Chondrocyte (in vitro differentiated cells): ENCODE results near the gene FDPS. TPM values are rescaled to one million over a fixed set of nuclear protein-coding genes. Genes with fewer than 3 reads are reported as not detected.

Source experiments
- DNase-seq: peaks from one replicate; pipeline ENCODE4 v3.0.0; 2021; ENCODE audit warnings: mixed read lengths, low spot score
- H3K27ac Mint-ChIP-seq: one replicate; pipeline ENCODE4 v1.8.0; 2021; ENCODE audit warnings: mild to moderate bottlenecking, moderate library complexity, mixed read lengths; ENCODE audit not compliant: unreplicated experiment
- H3K27me3 Mint-ChIP-seq: 2 replicates; pipeline ENCODE4 v1.8.0; 2021; ENCODE audit warnings: low read depth, mixed read lengths
- H3K36me3 Mint-ChIP-seq: 2 replicates; pipeline ENCODE4 v1.8.0; 2021; ENCODE audit warnings: low read depth, mixed read lengths
- H3K4me1 Mint-ChIP-seq: 2 replicates; pipeline ENCODE4 v1.8.0; 2021; ENCODE audit warnings: low read depth, mild to moderate bottlenecking, mixed read lengths
- H3K4me3 Mint-ChIP-seq: one replicate; pipeline ENCODE4 v1.8.0; 2021; ENCODE audit warnings: mild to moderate bottlenecking, moderate library complexity, mixed read lengths; ENCODE audit not compliant: unreplicated experiment
- H3K9me3 Mint-ChIP-seq: 2 replicates; pipeline ENCODE4 v1.8.0; 2021; ENCODE audit warnings: low read depth, mixed read lengths
- CTCF ChIP-seq: fragments of 200-600 bp; sonication (generic); IDR thresholded peaks from 2 replicates; pipeline ENCODE4 v1.5.0; 2021; ENCODE audit warnings: antibody characterized with exemption, mild to moderate bottlenecking, moderate library complexity
- total RNA-seq: library from RNA; stranded (reverse); gene quantifications from 3 replicates; pipeline ENCODE4 v1.2.1, GENCODE V29; 2021

The FDPS gene
- total RNA-seq, 1 donor from 2014 or later: 122 TPM

DNA sequence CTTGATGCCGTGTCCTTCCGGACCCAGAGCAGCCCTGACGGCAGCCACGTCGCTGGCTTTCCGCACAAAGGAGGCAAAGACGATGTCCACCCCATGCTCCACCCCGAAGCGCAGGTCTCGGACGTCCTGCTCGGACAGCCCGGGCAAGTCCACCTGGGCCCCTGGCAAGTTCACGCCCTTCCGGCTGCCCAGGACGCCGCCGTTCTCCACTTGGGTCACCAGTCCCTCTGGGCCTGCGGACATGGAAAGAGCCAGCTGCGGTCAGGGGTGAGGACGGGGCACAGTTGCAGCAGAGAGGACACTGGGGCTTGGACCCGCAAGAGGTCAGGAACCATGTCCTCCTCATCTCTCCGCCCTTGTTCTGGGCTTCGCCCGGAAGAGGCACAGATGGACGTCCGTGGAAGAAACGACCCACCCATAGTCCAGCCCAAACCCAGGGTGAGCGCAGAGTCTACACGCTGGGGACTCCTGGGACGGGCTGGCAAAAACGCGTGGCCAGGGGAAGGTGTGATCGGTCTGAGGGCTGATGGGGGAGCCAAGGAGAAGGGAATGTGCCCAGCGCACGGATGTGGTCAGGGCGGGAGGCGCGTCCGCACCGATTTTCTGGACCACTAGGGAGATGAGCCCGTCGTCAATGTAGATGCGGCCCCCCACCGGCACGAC, 14.0 kb upstream of the FDPS start:
- no peak for DNase-seq
- Mint-ChIP-seq H3K4me3 (no peak overlapping the region), H3K27me3 (peaks cover 4% of the 10 kb centered on the region), H3K36me3 (no peaks in the 10 kb centered on the region), H3K9me3 (no peaks in the 10 kb centered on the region), H3K4me1 (no peaks in the 10 kb centered on the region), H3K27ac (no peak overlapping the region)
- TF ChIP-seq CTCF: no peak

GRCh38 chr1:155295183-155295941, 13.3 kb upstream of the FDPS start:
- Mint-ChIP-seq H3K36me3 (no peaks in the 10 kb centered on the region), H3K27ac (no peak overlapping the region), H3K4me3 (no peak overlapping the region), H3K4me1 (no peaks in the 10 kb centered on the region), H3K27me3 (peaks cover 4% of the 10 kb centered on the region), H3K9me3 (no peaks in the 10 kb centered on the region)
- DNase-seq: no peak
- no peak for TF ChIP-seq CTCF

GRCh38 chr1:155295942-155296267, 12.8 kb upstream of the FDPS start:
- Mint-ChIP-seq H3K4me3 (no peak overlapping the region), H3K27ac (no peak overlapping the region)

GRCh38 chr1:155296661-155297060, 12.0 kb upstream of the FDPS start:
- no peaks in the 10 kb centered on the region for H3K4me1 Mint-ChIP-seq
- no peak for TF ChIP-seq CTCF

More at GRCh38 chr1:155295942-155296267, 12.8 kb upstream of the FDPS start:
- Mint-ChIP-seq H3K9me3 (no peaks in the 10 kb centered on the region), H3K36me3 (no peaks in the 10 kb centered on the region), H3K4me1 (no peaks in the 10 kb centered on the region), H3K27me3 (peaks cover 4% of the 10 kb centered on the region)
- no peak for DNase-seq
- TF ChIP-seq CTCF: no peak

GRCh38 chr1:155297384-155297783, 11.3 kb upstream of the FDPS start:
- Mint-ChIP-seq H3K9me3 (no peaks in the 10 kb centered on the region), H3K27me3 (peaks cover 4% of the 10 kb centered on the region), H3K27ac (no peak overlapping the region), H3K4me3 (no peak overlapping the region), H3K4me1 (no peaks in the 10 kb centered on the region), H3K36me3 (no peaks in the 10 kb centered on the region)
- no peak for TF ChIP-seq CTCF
- DNase-seq: no peak

More at GRCh38 chr1:155296661-155297060, 12.0 kb upstream of the FDPS start:
- H3K27me3 Mint-ChIP-seq: peaks cover 4% of the 10 kb centered on the region
- H3K4me3 Mint-ChIP-seq: no peak overlapping the region
- no peaks in the 10 kb centered on the region for H3K9me3 Mint-ChIP-seq
- no peaks in the 10 kb centered on the region for H3K36me3 Mint-ChIP-seq
- H3K27ac Mint-ChIP-seq: no peak overlapping the region
- no peak for DNase-seq
